ENCODE data around the gene AFMID. TPM values are rescaled to one million over a fixed set of nuclear protein-coding genes. Genes with fewer than 3 reads are reported as not detected.

The AFMID gene
- total RNA-seq, 1 donor from 2014 or later: 49.7 TPM

GRCh38 chr17:78256707-78257591 lies 69.8 kb downstream of the AFMID start:
- H3K4me3 ChIP-seq (ENCODE audit: low read depth, low read length): no peak overlapping the region
- no peaks in the 10 kb centered on the region for H3K36me3 ChIP-seq (ENCODE audit: control insufficient read depth, insufficient read depth, low read length)
- DNase-seq (ENCODE audit: low read depth): no peak
- no peaks in the 10 kb centered on the region for H3K27me3 ChIP-seq (ENCODE audit: control insufficient read depth, insufficient read depth, low read length)
- TF ChIP-seq CTCF (IDR thresholded peaks at IDR 0.05; ENCODE audit: insufficient read depth, low read length, poor library complexity, severe bottlenecking): no peak

Other genes with a start within 250 kb of the AFMID start
- 5.1 and 5.3 TPM in 2 replicates for gene TNRC6C, start 228.7 kb upstream of the AFMID start, total RNA-seq
- 88.7 and 127 TPM in 2 replicates for gene TMC6, start 58.6 kb upstream of the AFMID start, total RNA-seq
- gene TMC8, start 56.6 kb upstream of the AFMID start, total RNA-seq: 5.5 and 6.4 TPM in 2 replicates
- not detected in 2 replicates for gene C17orf99, start 41.0 kb upstream of the AFMID start, total RNA-seq
- gene SYNGR2, start 18.8 kb upstream of the AFMID start, total RNA-seq: 85.7 and 144 TPM in 2 replicates
- gene TK1, start 310 bp upstream of the AFMID start, total RNA-seq: 15.0 and 21.1 TPM in 2 replicates
- gene BIRC5, start 26.9 kb downstream of the AFMID start, total RNA-seq: 7.2 and 8.6 TPM in 2 replicates
- gene TMEM235, start 44.3 kb downstream of the AFMID start, total RNA-seq: not detected in 2 replicates
- gene SOCS3, start 172.7 kb downstream of the AFMID start, total RNA-seq: 36.0 and 39.2 TPM in 2 replicates
- 32.8 and 34.5 TPM in 2 replicates for gene PGS1, start 191.3 kb downstream of the AFMID start, total RNA-seq

Data from kidney epithelial cell (primary cell).